Psoas muscle (tissue), 8 donors: ENCODE measurements around the gene UGGT1. TPM values are rescaled to one million over a fixed set of nuclear protein-coding genes. Genes with fewer than 3 reads are reported as not detected.

Experiments used
- ATAC-seq, 4 donors: fragments of 200-7000 bp; cut with Tn5 transposase; one replicate each; pipeline ENCODE4 v1.9.1; 2020; ENCODE audit warnings: moderate library complexity in 3 of 4, mild to moderate bottlenecking in 2 of 4
- DNase-seq, 2 donors: peaks; one replicate each; pipeline ENCODE4 v3.0.0-alpha.2; 2020
- H3K27ac ChIP-seq: fragments of 200-600 bp; one replicate; pipeline ENCODE4 v1.8.0; 2022
- H3K27me3 ChIP-seq, 3 donors: fragments of 200-600 bp in 1 of 3; one replicate each; pipeline versions ENCODE4 v1.6.1 to v1.8.0; 2013 to 2022; ENCODE audit warnings: low read length in 2 of 3, mild to moderate bottlenecking in 2 of 3, moderate library complexity in 1 of 3; ENCODE audit not compliant: insufficient read depth in 3 of 3
- H3K36me3 ChIP-seq, 2 donors: fragments of 200-600 bp in 1 of 2; one replicate each; pipeline versions ENCODE4 v1.6.1 to v1.8.0; 2013 to 2022; ENCODE audit warnings: low read depth in 1 of 2, mild to moderate bottlenecking in 1 of 2, moderate library complexity in 1 of 2; ENCODE audit not compliant: insufficient read depth in 1 of 2
- H3K4me1 ChIP-seq: fragments of 200-600 bp; one replicate; pipeline ENCODE4 v1.8.0; 2022
- H3K4me3 ChIP-seq: fragments of 200-600 bp; one replicate; pipeline ENCODE4 v1.8.0; 2022; ENCODE audit warnings: mild to moderate bottlenecking
- H3K9me3 ChIP-seq: fragments of 200-600 bp; one replicate; pipeline ENCODE4 v1.8.0; 2022
- WGBS, 3 donors: extraction: QIAGEN DNeasy Blood & Tissue Kit; methylation state at CpG; one replicate each; pipeline versions ENCODE4 v1.1.6 to v1.1.7; 2013; 5-methylcytosine and 5-hydroxymethylcytosine counted together
- intact Hi-C, 2 donors: fragments of 100-400 bp; cut with DNase I; formaldehyde crosslinking; loops; one replicate each; pipeline versions ENCODE4 v1.11.0 to v1.14.2; 2022
- long read RNA-seq, 2 donors: library from polyadenylated mRNA; unstranded; transcript quantifications; one replicate each; pipeline ENCODE4 v2.0.0, GENCODE V29; 2021
- polyA plus RNA-seq, 3 donors: library from polyadenylated mRNA; stranded (reverse); fragments of 200-250 nt; gene quantifications; one replicate each; pipeline ENCODE4 v1.2.3, GENCODE V29; 2013
- total RNA-seq, 4 donors: library from RNA; stranded (reverse); fragmentation: NEBNext Ultra II Directional in 2 of 4; extraction: Animal tissue kit (Norgen Biotek cat#: 25700) in 2 of 4; gene quantifications; one replicate each; pipeline versions ENCODE4 v1.2.1 to v1.2.4, GENCODE V29; 2021 to 2023
- TF ChIP-seq, protein P1 (sequence below): fragments of 200-600 bp; IDR thresholded peaks from one replicate; pipeline ENCODE4 v1.8.0; 2022; ENCODE audit warnings: antibody characterized with exemption
- donor health status: healthy with polysubstance abuse.
- donor health status: DM: no; HTN: no; CAD: no; lungs with moderate emphysema.
- donor health status: Bipolar disorder and iron deficiency.
- donor health status: healthy.
- donor health status: DM: yes; HTN: yes; CAD: no.
- donor health status: DM: no; HTN: no; CAD: no.
- donor health status: DM: no; HTN: no; CAD: no.
- donor health status: DM: yes; HTN: yes; CAD: no.

The UGGT1 gene, protein sequence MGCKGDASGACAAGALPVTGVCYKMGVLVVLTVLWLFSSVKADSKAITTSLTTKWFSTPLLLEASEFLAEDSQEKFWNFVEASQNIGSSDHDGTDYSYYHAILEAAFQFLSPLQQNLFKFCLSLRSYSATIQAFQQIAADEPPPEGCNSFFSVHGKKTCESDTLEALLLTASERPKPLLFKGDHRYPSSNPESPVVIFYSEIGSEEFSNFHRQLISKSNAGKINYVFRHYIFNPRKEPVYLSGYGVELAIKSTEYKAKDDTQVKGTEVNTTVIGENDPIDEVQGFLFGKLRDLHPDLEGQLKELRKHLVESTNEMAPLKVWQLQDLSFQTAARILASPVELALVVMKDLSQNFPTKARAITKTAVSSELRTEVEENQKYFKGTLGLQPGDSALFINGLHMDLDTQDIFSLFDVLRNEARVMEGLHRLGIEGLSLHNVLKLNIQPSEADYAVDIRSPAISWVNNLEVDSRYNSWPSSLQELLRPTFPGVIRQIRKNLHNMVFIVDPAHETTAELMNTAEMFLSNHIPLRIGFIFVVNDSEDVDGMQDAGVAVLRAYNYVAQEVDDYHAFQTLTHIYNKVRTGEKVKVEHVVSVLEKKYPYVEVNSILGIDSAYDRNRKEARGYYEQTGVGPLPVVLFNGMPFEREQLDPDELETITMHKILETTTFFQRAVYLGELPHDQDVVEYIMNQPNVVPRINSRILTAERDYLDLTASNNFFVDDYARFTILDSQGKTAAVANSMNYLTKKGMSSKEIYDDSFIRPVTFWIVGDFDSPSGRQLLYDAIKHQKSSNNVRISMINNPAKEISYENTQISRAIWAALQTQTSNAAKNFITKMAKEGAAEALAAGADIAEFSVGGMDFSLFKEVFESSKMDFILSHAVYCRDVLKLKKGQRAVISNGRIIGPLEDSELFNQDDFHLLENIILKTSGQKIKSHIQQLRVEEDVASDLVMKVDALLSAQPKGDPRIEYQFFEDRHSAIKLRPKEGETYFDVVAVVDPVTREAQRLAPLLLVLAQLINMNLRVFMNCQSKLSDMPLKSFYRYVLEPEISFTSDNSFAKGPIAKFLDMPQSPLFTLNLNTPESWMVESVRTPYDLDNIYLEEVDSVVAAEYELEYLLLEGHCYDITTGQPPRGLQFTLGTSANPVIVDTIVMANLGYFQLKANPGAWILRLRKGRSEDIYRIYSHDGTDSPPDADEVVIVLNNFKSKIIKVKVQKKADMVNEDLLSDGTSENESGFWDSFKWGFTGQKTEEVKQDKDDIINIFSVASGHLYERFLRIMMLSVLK (N-terminal part only)
- total RNA-seq (10 to 100 TPM; 31.2 to 41.7 (median 37.7) TPM), polyA plus RNA-seq (10 to 100 TPM; 11.1 to 32.1 (median 12.7) TPM)
- long read RNA-seq, donor 1, full-length matches to known transcripts, result 3 of 12 reads
- long read RNA-seq, donor 1, partial matches to known transcripts, result 4 of 12 reads
- long read RNA-seq, donor 1, other reads (novel, unspliced or antisense), result 5 of 12 reads
- long read RNA-seq, donor 2, full-length matches to known transcripts, result 1 of 21 reads
- long read RNA-seq, donor 2, partial matches to known transcripts, result 12 of 21 reads
- long read RNA-seq, donor 2, other reads (novel, unspliced or antisense), result 8 of 21 reads

DNA sequence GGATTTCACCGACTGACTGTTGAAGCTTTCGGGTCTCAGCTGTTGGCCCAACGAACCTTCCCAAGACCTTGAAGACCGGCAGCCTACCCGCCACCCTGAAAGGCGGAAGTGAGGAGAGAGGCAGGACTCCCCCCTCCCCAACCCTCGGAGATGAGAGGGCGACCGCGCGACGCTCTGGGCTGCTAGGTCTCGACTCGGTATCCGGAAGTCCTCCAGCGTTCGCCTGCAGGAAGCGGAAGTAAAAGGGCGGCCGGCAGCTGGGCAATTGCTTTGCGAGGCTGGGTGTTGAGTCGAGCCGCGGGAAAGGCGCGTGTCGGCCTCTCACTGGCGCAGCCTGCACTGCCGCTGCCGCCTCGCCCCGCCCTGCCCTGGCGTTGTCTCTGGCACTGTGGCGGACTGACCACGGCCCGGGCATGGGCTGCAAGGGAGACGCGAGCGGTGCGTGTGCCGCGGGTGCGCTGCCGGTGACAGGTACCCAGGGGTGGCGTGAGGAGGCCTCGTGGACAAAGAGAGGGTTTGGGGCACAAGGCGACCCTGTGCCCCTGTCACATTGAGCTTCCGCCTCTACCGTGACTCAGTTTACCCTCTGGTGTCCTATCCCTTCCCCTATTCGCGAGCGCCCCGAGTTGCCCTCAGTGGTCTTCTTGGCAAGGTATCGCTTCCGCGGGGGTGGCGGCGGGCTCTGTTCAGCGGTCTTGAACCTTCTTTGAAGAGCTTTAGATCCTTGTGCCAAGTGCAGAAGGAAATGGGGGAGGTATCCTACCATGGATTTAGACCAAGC, at the start of gene UGGT1:
UGGT1 (plus strand) TSS at position 256 of the 781 bp plus-strand sequence; CDS start at position 414, 158 bp downstream.
- H3K4me3 ChIP-seq, result peak within 1 kb of the TSS; percentile 96
- H3K4me1 ChIP-seq, result peaks cover 17% of the 10 kb centered on the region
- no peaks in the 10 kb centered on the region for H3K9me3 ChIP-seq
- whole genome bisulfite sequencing, 3 donors, result 0% methylated on average over 57 to 58 of the region's 59 CpGs
- H3K27ac ChIP-seq, result peak within 1 kb of the TSS; percentile 86
- peak; percentile 99 for ATAC-seq
- H3K36me3 ChIP-seq, result peaks cover 0 to 16% of the 10 kb centered on the region in 2 donors
- intact Hi-C loops, result loop anchor here (2.0 to 10.0 kb wide), 3 partner anchors 62 to 209 kb away; partner anchors contain the start of genes AMMECR1L (in 1 of the 2) and SAP130 (in 1 of the 2)
- H3K27me3 ChIP-seq, result no peaks in the 10 kb centered on the region
- TF ChIP-seq, protein P1, sequence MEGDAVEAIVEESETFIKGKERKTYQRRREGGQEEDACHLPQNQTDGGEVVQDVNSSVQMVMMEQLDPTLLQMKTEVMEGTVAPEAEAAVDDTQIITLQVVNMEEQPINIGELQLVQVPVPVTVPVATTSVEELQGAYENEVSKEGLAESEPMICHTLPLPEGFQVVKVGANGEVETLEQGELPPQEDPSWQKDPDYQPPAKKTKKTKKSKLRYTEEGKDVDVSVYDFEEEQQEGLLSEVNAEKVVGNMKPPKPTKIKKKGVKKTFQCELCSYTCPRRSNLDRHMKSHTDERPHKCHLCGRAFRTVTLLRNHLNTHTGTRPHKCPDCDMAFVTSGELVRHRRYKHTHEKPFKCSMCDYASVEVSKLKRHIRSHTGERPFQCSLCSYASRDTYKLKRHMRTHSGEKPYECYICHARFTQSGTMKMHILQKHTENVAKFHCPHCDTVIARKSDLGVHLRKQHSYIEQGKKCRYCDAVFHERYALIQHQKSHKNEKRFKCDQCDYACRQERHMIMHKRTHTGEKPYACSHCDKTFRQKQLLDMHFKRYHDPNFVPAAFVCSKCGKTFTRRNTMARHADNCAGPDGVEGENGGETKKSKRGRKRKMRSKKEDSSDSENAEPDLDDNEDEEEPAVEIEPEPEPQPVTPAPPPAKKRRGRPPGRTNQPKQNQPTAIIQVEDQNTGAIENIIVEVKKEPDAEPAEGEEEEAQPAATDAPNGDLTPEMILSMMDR, result no peak
- DNase-seq, result peak; percentile 94 to 98

DNA sequence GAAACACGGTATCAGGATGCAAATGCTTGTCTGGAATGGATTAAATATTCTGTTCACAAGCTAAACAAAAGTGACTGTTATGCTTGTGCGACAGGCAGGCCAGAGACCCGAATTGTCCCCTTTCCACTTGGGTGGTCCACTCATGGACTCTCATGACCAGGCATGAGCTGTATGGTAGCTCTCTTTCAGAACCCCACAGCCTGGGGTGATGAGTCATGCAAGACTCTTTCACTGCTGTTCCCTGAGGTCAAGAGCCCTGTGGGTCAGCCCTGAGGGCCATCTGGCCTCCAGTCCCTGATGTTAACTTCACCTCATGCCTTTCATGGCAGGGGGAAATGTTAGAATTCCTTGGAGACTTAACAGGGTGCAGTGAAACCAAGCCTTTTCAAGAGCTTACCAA, 49.4 kb upstream of the UGGT1 start:
- no peak for ATAC-seq
- TF ChIP-seq, protein P1, result no peak
- Histone ChIP-seq H3K9me3 (peaks cover 10% of the 10 kb centered on the region), H3K36me3 (no peaks in the 10 kb centered on the region), H3K27ac (no peak overlapping the region), H3K4me3 (no peak overlapping the region), H3K4me1 (no peaks in the 10 kb centered on the region), H3K27me3 (peaks cover 0 to 4% (median 0%) of the 10 kb centered on the region in 3 donors)
- intact Hi-C loops, result no loop called here
- no peak for DNase-seq
- 78 to 82% (median 81%) methylated on average over 3 of the region's 3 CpGs for WGBS, 3 donors

DNA sequence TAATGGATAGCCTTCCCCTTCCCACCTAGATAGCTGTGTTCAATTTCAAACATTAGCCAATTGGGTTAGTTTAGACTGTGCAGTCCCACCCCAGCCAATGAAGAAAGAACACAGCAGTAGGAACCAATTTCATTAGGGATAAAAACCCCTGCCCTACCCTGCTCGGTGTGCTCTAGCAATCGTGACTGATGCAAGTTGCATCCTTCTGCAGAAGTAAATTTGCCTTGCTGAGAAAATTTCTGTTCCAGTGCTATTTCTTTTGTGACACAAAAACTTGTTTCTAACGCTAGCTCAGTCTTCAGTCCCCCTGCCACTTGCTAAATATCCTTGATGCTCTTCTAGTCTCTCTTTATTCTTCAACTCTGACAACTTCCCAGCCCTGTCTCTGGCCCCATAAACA, 48.0 kb upstream of the UGGT1 start:
- TF ChIP-seq, protein P1, result no peak

More for the DNA sequence above, 48.0 kb upstream of the UGGT1 start:
- Histone ChIP-seq H3K36me3 (no peaks in the 10 kb centered on the region), H3K9me3 (peaks cover 6% of the 10 kb centered on the region), H3K4me1 (no peaks in the 10 kb centered on the region), H3K27me3 (peaks cover 0 to 4% (median 0%) of the 10 kb centered on the region in 3 donors), H3K4me3 (no peak overlapping the region), H3K27ac (no peak overlapping the region)
- 76 to 92% (median 91%) methylated on average over 3 of the region's 3 CpGs for WGBS, 3 donors
- ATAC-seq (no peak), DNase-seq (no peak)
- intact Hi-C loops, result no loop called here
